OCI-LY7 (cell line): Measurements from ENCODE around the gene TGFBR1. TPM values are rescaled to one million over a fixed set of nuclear protein-coding genes. Genes with fewer than 3 reads are reported as not detected.

ENCODE experiments used
- BruUV-seq: library from RNA; stranded (reverse); fragments of 400-500 nt; replicated peaks from 2 replicates; lab custom pipeline; 2021; lab: Mats Ljungman, UMichigan
- CTCF ChIA-PET: fragments of 300-600 bp; sonication (Branson Sonifier 250); formaldehyde crosslinking; loops from one replicate; lab custom pipeline; 2022; ENCODE audit warnings: antibody characterized with exemption; ENCODE audit not compliant: unreplicated experiment; lab: Charles Lee
- POLR2A ChIA-PET: fragments of 300-600 bp; sonication (Branson Sonifier 250); formaldehyde crosslinking; loops from one replicate; lab custom pipeline; 2022; ENCODE audit warnings: antibody characterized with exemption; lab: Charles Lee
- DNase-seq: peaks from one replicate; pipeline ENCODE4 v3.0.0-alpha.2; 2015; ENCODE audit warnings: low spot score
- H2AFZ ChIP-seq: fragments of 200-600 bp; sonication (generic), shearing (Covaris generic); 2 replicates; pipeline ENCODE4 v1.6.1; 2014; ENCODE audit warnings: mild to moderate bottlenecking, antibody characterized with exemption, low read length, moderate library complexity
- H3K27ac ChIP-seq: fragments of 200-600 bp; sonication (generic); 2 replicates; pipeline ENCODE4 v1.5.1; 2014; ENCODE audit warnings: mixed run types, low read depth, mild to moderate bottlenecking, moderate library complexity, low read length, inconsistent platforms; ENCODE audit not compliant: poor library complexity, severe bottlenecking
- H3K36me3 ChIP-seq: fragments of 200-600 bp; sonication (generic); 2 replicates; pipeline ENCODE4 v1.6.1; 2014; ENCODE audit warnings: mild to moderate bottlenecking, antibody characterized with exemption, low read length, moderate library complexity, mixed read lengths; ENCODE audit not compliant: insufficient read depth
- H3K4me1 ChIP-seq: fragments of 200-600 bp; sonication (generic); 2 replicates; pipeline ENCODE4 v1.5.1; 2014; ENCODE audit warnings: mild to moderate bottlenecking, low read length; ENCODE audit not compliant: insufficient read depth, poor library complexity, severe bottlenecking
- H3K4me2 ChIP-seq: fragments of 200-600 bp; sonication (generic); 2 replicates; pipeline ENCODE4 v1.6.1; 2014; ENCODE audit warnings: mild to moderate bottlenecking, low read length
- H3K4me3 ChIP-seq: fragments of 200-600 bp; sonication (generic); 2 replicates; pipeline ENCODE4 v1.5.1; 2014; ENCODE audit warnings: mild to moderate bottlenecking, low read depth, low read length; ENCODE audit not compliant: poor library complexity, severe bottlenecking
- H3K79me2 ChIP-seq: fragments of 200-600 bp; sonication (generic); 2 replicates; pipeline ENCODE4 v1.6.1; 2016; ENCODE audit warnings: low read depth, mild to moderate bottlenecking, low read length, moderate library complexity, mixed read lengths; ENCODE audit not compliant: insufficient read depth
- H3K9me2 ChIP-seq: fragments of 200-600 bp; sonication (generic); 2 replicates; pipeline ENCODE4 v1.6.1; 2016; ENCODE audit warnings: mild to moderate bottlenecking, low read length, mixed read lengths; ENCODE audit not compliant: insufficient read depth
- H3K9me3 ChIP-seq: fragments of 200-600 bp; sonication (generic); 2 replicates; pipeline ENCODE4 v1.6.1; 2014; ENCODE audit warnings: mild to moderate bottlenecking, mixed run types, low read length, mixed read lengths
- H4K20me1 ChIP-seq: fragments of 200-600 bp; sonication (generic); 2 replicates; pipeline ENCODE4 v1.6.1; 2014; ENCODE audit warnings: mild to moderate bottlenecking, antibody characterized with exemption, low read length, moderate library complexity, mixed read lengths; ENCODE audit not compliant: insufficient read depth
- EZH2phosphoT487 ChIP-seq: fragments of 200-600 bp; sonication (generic); IDR thresholded peaks from 2 replicates; pipeline ENCODE4 v1.6.1; 2018; ENCODE audit warnings: low read depth, borderline replicate concordance, mild to moderate bottlenecking, mixed run types, antibody characterized with exemption, low read length, moderate library complexity, mixed read lengths
- intact Hi-C: fragments of 100-400 bp; cut with micrococcal nuclease; formaldehyde crosslinking; loops from one replicate; pipeline ENCODE4 v1.10.0; 2022; ENCODE audit not compliant: unreplicated experiment
- total RNA-seq, 2 experiments: library from RNA; depleted of rRNA in 1 of 2; stranded (reverse); fragments of >200 nt in 1 of 2; shearing (Covaris generic) in 1 of 2; gene quantifications; 2 replicates each; pipeline ENCODE4 v1.2.3, GENCODE V29; 2014 to 2022
- TF ChIP-seq, protein P1 (sequence below): fragments of 200-600 bp; sonication (generic); conservative IDR thresholded peaks from 2 replicates; pipeline ENCODE4 v1.5.1; 2014; ENCODE audit warnings: mild to moderate bottlenecking, antibody characterized with exemption, low read length, moderate library complexity, mixed read lengths

Gene TGFBR1
- total RNA-seq, 2 experiments from 2014 or later, result 13.6 to 36.7 TPM

DNA sequence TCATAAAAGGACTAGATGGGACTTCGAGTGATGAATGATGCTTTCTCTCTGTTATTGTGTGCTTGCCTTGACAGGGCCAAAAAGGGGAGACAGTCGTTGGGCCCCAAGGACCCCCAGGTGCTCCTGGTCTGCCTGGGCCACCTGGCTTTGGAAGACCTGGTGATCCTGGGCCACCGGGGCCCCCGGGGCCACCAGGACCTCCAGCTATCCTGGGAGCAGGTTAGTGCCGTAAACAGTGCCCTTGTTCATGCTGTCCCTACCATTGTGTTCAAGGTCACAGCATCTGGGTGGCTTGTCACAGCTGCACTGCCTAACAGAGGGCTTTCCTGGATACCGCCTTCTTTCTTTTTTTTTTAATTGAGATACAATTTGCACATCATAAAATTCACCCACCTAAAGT, 48.7 kb upstream of the TGFBR1 start:
- no peaks in the 10 kb centered on the region for H4K20me1 ChIP-seq
- no peak overlapping the region for H3K27ac ChIP-seq
- CTCF ChIA-PET, result no interaction called here
- intact Hi-C loops, result no loop called here
- H3K79me2 ChIP-seq, result no peaks in the 10 kb centered on the region
- no peaks in the 10 kb centered on the region; the same call in 1 of the 2 replicates for H3K36me3 ChIP-seq
- DNase-seq, result no peak
- BruUV-seq, result no TSS peak
- TF ChIP-seq, protein P1, sequence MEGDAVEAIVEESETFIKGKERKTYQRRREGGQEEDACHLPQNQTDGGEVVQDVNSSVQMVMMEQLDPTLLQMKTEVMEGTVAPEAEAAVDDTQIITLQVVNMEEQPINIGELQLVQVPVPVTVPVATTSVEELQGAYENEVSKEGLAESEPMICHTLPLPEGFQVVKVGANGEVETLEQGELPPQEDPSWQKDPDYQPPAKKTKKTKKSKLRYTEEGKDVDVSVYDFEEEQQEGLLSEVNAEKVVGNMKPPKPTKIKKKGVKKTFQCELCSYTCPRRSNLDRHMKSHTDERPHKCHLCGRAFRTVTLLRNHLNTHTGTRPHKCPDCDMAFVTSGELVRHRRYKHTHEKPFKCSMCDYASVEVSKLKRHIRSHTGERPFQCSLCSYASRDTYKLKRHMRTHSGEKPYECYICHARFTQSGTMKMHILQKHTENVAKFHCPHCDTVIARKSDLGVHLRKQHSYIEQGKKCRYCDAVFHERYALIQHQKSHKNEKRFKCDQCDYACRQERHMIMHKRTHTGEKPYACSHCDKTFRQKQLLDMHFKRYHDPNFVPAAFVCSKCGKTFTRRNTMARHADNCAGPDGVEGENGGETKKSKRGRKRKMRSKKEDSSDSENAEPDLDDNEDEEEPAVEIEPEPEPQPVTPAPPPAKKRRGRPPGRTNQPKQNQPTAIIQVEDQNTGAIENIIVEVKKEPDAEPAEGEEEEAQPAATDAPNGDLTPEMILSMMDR, result no peak
- TF ChIP-seq EZH2phosphoT487, result no peak
- H2AFZ ChIP-seq, result no peak overlapping the region
- peaks cover 33% of the 10 kb centered on the region for H3K4me1 ChIP-seq
- no peak overlapping the region for H3K4me3 ChIP-seq
- no peaks in the 10 kb centered on the region; the same call in 1 of the 2 replicates for H3K9me3 ChIP-seq
- POLR2A ChIA-PET, result no interaction called here
- no peak overlapping the region for H3K4me2 ChIP-seq
- no peaks in the 10 kb centered on the region for H3K9me2 ChIP-seq

DNA sequence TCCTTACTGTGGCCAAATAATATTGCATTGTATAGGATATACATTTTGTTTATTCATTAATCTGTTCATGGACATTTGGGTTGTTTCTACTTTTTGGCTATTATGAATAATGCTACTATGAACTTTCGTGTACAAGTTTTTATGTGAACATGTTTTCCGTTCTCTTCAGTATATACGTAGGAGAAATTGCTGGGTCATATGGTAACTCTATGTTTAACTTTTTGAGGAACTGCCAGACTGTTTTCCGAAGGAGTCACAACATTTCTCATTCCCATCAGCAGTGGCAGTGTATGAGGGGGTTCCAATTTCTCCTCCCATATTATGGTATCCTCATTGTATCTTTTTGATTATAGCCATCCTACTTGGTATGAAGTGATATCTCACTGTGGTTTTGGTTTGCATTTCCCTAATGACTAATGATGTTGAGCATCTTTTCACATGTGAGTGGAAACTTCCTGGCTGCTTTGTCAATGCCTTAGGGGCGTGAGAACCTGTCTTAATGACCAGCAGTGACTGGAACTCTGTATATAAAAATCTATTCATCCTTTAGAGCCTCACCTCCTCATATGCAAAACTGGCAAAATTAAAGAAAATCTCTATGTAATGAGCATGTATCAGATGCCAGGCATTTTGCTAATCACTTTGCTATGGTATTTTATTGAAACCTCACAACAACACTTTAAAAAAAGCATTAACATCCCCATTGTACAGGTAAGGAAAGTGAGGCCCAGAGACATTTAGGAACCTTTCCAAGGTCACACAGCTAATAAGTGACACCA, 47.8 kb upstream of the TGFBR1 start:
- no peaks in the 10 kb centered on the region for H3K9me2 ChIP-seq
- no peaks in the 10 kb centered on the region; the same call in 1 of the 2 replicates for H3K36me3 ChIP-seq
- peaks cover 33% of the 10 kb centered on the region for H3K4me1 ChIP-seq
- H3K4me2 ChIP-seq, result peak overlapping the region; percentile 73
- H3K9me3 ChIP-seq, result no peaks in the 10 kb centered on the region; the same call in 1 of the 2 replicates
- no peak overlapping the region for H3K27ac ChIP-seq
- no peak overlapping the region; the same call in 1 of the 2 replicates for H2AFZ ChIP-seq
- CTCF ChIA-PET, result no interaction called here
- TF ChIP-seq, protein P1, result no peak
- no peak for TF ChIP-seq EZH2phosphoT487
- DNase-seq, result peak; percentile 20
- H3K4me3 ChIP-seq, result no peak overlapping the region
- POLR2A ChIA-PET, result interaction anchor here (0.8 to 3.3 kb wide), 5 partner anchors 17 to 82 kb away, joined by 3 to 14 read pairs (median 3); partner anchors contain the start of gene TGFBR1
- no peaks in the 10 kb centered on the region for H4K20me1 ChIP-seq
- no TSS peak for BruUV-seq
- intact Hi-C loops, result no loop called here
- no peaks in the 10 kb centered on the region for H3K79me2 ChIP-seq
